SK-N-SH (cell line): ENCODE data around the gene REN.

ENCODE experiments used
- CHD2 ChIP-seq: fragments of 150-350 bp; IDR thresholded peaks from 2 replicates; pipeline ENCODE4 v1.6.1; 2018; ENCODE audit warnings: low read length; ENCODE audit not compliant: partially characterized antibody
- EZH2phosphoT487 ChIP-seq: fragments of 200-600 bp; sonication (generic); IDR thresholded peaks from 2 replicates; pipeline ENCODE4 v1.6.1; 2017; ENCODE audit warnings: low read depth, mixed run types, mild to moderate bottlenecking, antibody characterized with exemption, moderate library complexity, borderline replicate concordance
- FOSL2 ChIP-seq: IDR thresholded peaks from 2 replicates; pipeline ENCODE4 v1.4.0; 2012; ENCODE audit warnings: low read depth, mild to moderate bottlenecking, moderate library complexity, borderline replicate concordance
- FOXM1 ChIP-seq: IDR thresholded peaks from 2 replicates; pipeline ENCODE4 v1.4.0; 2012; ENCODE audit warnings: low read depth, mild to moderate bottlenecking
- GABPA ChIP-seq: IDR thresholded peaks from 2 replicates; pipeline ENCODE4 v1.4.0; 2012; ENCODE audit warnings: low read depth, mild to moderate bottlenecking
- POLR2AphosphoS5 ChIP-seq: IDR thresholded peaks from 2 replicates; pipeline ENCODE4 v1.6.1; 2012; ENCODE audit warnings: low read depth, low read length
- RFX5 ChIP-seq: IDR thresholded peaks from 2 replicates; pipeline ENCODE4 v1.6.1; 2012; ENCODE audit warnings: mild to moderate bottlenecking, improper control_type of control experiment, low read length
- RXRA ChIP-seq: IDR thresholded peaks from 2 replicates; pipeline ENCODE4 v1.4.0; 2012; ENCODE audit warnings: low read depth, mild to moderate bottlenecking, borderline replicate concordance
- SMC3 ChIP-seq: IDR thresholded peaks from 2 replicates; pipeline ENCODE4 v1.6.1; 2012; ENCODE audit warnings: low read depth, low read length, improper control_type of control experiment
- TF ChIP-seq, protein P1 (sequence below): fragments of 200-600 bp; sonication (generic); IDR thresholded peaks from 2 replicates; pipeline ENCODE4 v1.6.1; 2017; ENCODE audit warnings: antibody characterized with exemption, mild to moderate bottlenecking, moderate library complexity

GRCh38 chr1:204166219-204166618 is at the start of gene REN:
- TF ChIP-seq, protein P1, sequence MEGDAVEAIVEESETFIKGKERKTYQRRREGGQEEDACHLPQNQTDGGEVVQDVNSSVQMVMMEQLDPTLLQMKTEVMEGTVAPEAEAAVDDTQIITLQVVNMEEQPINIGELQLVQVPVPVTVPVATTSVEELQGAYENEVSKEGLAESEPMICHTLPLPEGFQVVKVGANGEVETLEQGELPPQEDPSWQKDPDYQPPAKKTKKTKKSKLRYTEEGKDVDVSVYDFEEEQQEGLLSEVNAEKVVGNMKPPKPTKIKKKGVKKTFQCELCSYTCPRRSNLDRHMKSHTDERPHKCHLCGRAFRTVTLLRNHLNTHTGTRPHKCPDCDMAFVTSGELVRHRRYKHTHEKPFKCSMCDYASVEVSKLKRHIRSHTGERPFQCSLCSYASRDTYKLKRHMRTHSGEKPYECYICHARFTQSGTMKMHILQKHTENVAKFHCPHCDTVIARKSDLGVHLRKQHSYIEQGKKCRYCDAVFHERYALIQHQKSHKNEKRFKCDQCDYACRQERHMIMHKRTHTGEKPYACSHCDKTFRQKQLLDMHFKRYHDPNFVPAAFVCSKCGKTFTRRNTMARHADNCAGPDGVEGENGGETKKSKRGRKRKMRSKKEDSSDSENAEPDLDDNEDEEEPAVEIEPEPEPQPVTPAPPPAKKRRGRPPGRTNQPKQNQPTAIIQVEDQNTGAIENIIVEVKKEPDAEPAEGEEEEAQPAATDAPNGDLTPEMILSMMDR = no peak
- no peak for TF ChIP-seq CHD2
- no peak for TF ChIP-seq FOSL2
- no peak for TF ChIP-seq EZH2phosphoT487
- TF ChIP-seq RXRA = no peak
- no peak for TF ChIP-seq FOXM1
- no peak for TF ChIP-seq POLR2AphosphoS5
- no peak for TF ChIP-seq GABPA
- no peak for TF ChIP-seq RFX5
- no peak for TF ChIP-seq SMC3
